Dedifferentiated amniotic fluid mesenchymal stem cell (primary cell): ENCODE results near the gene DNM1.
A peak's percentile ranks its signal among the peaks of the same experiment; 100 is the strongest.

ENCODE experiments used
- DNase-seq: peaks from one replicate; pipeline ENCODE4 v3.0.0-alpha.2; 2016; ENCODE audit errors: extremely low spot score

The DNM1 gene

DNA sequence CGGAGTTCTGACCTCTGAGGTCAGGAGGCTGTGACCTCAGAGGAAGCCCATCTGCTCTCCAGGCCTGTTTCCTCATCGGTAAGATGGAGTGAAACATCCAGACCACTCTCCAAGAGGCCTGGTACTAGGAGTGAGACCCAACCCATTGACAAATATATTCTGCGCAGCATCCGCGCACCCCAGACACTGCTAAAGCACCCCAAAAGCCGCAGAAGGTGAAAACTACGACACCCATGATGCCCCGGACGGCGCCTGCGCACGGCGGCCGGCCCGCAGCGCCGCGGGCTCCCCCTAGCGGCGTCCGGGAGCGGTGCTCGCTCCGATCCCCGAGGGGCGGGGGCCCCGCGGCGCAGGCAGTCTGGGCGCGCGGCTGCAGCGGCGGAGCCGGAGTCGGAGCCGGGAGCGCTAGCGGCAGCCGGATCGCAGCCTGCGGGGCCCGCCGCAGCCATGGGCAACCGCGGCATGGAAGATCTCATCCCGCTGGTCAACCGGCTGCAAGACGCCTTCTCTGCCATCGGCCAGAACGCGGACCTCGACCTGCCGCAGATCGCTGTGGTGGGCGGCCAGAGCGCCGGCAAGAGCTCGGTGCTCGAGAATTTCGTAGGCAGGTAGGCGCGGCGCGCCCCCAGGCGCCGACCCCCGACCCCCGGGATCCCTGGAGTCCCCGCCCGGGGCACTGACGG, at the start of gene DNM1:
Gene DNM1, plus strand, starts transcription at position 356 of the 683 bp plus-strand sequence. Its CDS starts 92 bp downstream, at position 448.
- DNase-seq: peak; percentile 17

GRCh38 chr9:128153947-128154695, 49.1 kb upstream of the DNM1 start:
- no peak for DNase-seq

DNA sequence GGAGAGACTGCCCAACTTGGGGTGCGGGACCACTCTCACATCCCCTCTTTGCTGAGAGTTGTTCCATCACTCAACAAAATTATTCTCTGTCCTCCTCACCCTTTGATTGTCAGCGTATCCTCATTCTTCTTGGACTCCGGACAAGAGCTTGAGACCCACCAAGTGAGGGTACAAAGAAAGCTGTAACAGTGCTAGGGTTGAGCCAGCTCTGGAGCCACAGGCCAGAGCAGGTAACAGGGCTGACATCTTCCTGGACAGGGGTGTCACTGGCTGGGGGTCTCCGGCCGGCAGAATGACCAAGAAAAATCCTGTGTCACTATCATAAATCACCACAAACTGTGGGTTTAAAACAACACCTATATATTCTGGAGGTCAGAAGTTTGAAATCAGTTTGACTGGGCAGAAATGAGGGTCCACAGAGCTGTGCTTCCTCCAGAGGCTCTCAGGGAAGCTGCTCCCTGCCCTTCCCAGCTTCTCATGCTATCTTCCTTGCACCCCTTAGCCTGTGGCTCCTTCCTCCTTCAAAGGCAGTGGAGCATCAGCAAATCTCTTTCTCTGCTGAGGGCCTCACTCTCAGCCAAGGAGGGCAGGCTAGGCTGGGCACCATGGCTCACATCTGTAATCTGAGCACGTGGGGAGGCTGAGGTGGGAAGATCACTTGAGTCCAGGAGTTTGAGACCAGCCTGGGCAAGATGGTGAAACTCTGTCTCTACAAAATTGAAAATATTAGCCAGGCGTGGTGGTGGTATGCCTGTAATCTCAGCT, 47.3 kb upstream of the DNM1 start:
- no peak for DNase-seq

GRCh38 chr9:128159522-128159783, 43.7 kb upstream of the DNM1 start:
- DNase-seq: no peak

DNA sequence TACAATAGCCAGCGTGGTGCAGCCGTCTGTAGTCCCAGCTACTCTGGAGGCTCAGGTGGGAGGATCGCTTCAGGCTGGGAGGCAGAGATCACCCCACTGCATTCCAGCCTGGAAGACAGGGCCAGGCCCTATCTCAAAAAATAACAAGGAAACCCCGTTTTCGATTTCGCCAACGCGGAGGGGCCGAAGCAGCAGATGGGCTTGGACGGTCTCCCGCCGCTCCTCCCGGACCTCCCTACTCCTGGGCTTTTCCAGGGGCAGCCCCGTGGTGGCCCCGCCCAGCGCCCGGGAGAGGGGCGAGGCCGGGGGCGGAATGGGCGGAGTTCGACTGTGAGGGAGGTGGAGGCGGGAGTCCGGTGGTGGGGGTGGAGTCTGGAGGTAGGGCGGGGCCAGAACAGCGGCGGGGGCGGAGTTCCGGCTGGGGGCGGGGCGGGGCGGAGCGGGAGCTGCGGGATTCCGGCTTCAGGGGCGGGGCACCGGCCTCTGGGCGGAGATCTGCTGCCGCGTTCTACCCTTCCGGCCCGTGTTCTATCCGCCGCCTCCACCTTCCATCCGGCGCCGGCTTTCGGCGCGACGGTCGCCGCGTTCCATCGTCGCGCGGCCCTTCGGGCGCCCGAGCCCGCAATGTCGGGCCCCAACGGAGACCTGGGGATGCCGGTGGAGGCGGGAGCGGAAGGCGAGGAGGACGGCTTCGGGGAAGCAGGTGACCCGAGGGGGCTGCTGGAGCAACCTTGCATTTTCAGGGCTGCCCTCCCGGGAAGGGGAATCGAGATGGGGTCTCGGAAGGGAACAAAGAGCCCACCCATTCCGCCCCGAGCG, 43.2 kb upstream of the DNM1 start, which contains the start of gene BBLN:
Gene BBLN, plus strand, starts transcription at position 482 of the 819 bp plus-strand sequence. Its CDS starts 143 bp downstream, at position 625.
- peak; percentile 81 for DNase-seq

GRCh38 chr9:128160603-128160987, 42.6 kb upstream of the DNM1 start:
- no peak for DNase-seq

GRCh38 chr9:128161215-128161902, 41.8 kb upstream of the DNM1 start:
- no peak for DNase-seq

- DNase-seq: no peak
Observed at GRCh38 chr9:128162215-128163026, 40.8 kb upstream of the DNM1 start.

DNA sequence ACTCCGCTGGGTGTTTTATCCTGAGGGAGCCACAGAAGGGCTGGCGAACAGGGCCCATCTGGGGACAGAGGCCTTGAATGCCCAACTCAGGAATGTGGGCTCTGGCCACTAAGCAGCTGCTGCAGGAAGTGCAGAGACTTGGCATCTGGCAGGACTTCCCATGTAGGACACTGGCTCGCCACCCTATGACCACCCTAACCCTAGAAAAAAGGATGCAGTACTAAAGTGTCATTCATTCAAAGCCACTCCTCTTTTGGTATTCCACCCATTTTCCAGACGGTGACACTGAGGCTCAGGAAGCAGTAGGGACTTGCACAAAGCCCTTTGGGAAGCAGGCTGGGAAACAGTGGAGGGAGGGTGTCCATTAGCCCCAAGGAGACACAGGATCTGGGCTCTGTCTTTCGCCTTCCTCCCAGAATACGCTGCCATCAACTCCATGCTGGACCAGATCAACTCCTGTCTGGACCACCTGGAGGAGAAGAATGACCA, 40.1 kb upstream of the DNM1 start:
- no peak for DNase-seq

DNA sequence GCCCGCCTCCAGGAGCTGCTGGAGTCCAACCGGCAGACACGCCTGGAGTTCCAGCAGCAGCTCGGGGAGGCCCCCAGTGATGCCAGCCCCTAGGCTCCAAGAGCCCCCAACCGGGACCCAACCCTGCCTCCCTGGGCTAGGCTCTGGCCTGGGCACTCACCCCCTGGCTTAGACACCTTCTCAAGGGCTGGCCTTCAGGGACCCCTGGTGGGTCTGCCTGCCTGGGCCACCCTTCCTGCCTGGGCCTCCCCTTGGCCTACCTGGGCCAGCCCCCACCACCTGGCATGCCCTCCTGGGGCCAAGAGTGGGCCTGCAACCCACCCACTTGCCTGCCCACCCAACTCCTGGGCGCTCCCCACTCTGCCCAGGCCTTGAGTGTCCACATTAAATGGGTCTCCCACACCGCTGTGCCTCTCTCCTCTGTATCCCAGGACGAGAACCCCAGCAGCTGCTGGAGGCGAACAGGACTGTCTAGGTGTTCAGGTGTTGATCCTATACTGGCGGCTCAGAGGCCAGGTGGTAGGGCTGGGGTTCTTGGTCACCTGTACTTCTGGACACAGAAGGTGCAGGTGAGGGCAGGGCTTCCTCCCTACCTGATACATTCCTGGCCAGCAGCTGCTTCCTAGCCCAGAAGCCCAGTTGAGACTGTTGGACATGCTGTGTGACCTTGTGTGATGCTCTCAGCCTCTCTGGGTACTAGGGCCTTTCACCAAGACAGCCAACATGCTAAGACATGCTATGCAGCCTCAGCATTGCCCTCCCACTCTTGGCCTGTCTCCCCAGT, 39.5 kb upstream of the DNM1 start:
- no peak for DNase-seq

GRCh38 chr9:128164307-128164885, 38.8 kb upstream of the DNM1 start:
- DNase-seq: no peak

DNA sequence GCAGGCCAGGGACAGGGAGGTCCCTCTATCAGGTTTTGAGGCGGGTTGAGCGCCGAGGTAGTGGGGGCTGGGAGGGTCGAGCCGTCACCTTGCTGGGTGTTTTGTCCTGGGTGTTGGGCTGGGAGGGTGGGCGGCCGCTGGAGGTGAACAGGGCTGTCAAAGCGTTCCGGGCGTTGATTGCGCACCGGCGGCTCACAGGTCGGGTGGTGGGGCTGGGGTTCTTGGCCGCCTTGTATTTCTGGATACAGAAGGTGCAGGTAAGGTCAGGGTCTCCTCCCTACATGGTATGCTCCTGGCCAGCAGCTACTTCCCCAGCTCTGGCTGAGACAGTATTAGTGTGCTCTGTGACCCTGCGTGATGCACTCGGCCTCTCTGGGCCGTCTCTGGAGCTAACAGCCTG, 37.0 kb upstream of the DNM1 start:
- no peak for DNase-seq

DNA sequence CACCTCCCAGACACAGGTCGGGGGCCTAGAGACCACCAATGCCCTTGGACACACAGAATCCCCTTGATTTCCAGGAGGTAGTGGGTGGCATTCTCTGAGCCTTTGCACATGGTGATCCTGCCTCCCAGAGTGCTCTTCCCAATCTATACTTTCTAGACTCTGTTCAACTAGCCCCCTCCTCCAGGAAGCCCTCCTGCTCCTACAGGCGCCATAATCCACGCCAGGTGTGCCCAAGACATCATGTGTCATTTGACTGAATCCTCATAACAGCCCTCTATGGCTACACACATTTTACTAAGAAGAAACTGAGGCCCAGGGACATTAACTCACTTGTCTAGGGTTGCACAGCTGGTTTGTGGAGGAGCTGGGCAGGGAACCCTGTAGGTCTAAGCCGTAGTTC, 36.0 kb upstream of the DNM1 start:
- no peak for DNase-seq

DNA sequence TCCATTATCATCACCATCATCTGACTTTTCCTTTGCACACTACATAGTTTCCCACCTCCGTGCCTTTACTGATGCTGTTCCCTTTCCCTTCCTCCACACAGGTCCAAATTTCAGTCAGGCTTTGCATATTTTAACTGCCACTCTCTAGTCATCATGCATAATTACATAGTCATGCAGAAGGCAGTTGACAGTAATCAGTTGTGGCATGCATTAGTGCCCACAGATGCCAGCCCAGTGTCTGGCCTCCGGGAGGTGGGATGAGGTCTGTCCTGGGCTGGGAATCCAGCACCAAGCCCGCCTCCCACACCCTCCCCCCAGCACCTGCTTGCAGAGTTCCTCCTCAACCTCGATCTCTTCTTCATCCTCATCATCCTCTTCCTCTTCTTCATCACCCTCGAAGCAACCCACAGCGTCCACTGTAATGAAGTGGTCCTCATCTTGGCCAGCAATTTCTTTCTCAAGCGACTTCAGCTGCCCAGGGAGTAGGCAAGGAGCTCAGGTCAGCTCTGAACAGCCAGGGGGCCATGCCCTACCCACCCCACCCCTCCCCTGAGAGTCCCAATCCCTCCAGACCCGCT, 34.4 kb upstream of the DNM1 start:
- no peak for DNase-seq

GRCh38 chr9:128169492-128169891, 33.7 kb upstream of the DNM1 start:
- DNase-seq: no peak

DNA sequence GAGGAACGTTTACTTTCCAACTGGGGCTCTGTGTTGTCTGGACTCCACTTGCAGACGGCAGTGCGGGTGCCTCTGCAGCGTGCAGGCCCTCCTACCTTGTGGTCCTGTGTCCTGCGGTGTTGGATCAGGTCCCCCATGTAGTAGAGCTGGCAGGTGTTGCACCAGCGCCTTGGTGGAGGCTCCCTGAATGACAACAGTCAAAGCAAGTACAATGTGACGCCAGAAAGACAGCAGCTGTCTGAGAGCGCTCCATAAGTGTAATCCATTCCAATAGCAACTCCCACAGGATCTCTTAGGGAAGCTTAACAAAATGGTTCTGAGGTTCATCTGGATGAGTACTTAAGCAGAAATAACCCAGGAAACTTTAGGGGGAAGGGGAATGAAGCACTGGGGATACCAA, 33.3 kb upstream of the DNM1 start:
- no peak for DNase-seq

DNA sequence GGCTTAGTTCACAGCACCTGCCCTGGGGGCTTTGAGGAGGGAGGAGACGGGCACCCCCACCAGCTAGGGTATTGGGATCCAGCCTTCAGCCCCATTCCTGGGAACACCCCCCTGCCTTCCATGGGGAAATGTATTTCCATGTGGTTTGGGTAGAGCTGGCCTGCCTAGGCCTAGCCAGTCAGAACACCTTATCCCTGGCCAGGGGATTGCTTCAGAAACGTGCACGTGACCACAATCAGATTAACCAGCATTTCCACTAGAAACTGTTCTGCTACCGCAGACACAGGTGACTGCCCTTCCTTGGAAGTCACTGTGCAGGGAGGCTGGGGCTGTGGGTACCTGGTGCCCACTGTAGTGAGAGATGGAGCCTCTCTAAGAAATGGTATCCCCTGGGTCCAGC, 29.1 kb upstream of the DNM1 start:
- DNase-seq: no peak

- peak; percentile 69 for DNase-seq
Observed at GRCh38 chr9:128175102-128175563, 28.0 kb upstream of the DNM1 start.

DNA sequence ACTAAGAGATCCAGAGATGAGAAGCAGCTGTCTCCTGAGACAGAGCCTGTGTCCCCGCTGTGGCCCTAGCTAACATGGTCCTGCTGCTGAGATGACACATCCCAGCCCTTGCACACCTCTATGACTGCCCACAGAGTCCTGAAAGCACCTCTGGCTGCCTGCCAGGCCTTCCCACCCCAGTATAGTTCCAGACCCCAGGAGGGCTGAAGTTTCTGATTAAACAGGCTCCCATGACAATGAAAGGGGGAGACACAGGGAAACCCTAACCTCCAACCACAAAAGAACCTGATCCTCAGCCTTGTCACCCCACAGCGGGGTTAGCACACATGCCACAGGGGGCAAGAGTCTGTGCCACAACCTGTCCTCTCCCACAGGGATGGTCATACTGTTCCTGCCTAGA, 27.5 kb upstream of the DNM1 start:
- DNase-seq: no peak
